22Rv1 (cell line): Measurements from ENCODE around the gene PDCD5.

Source experiments
- ZFX ChIP-seq: fragments of 450-650 bp; IDR thresholded peaks from 2 replicates; pipeline ENCODE4 v1.6.1; 2017; ENCODE audit warnings: antibody characterized with exemption, borderline replicate concordance
- TF ChIP-seq, protein P1 (sequence below): fragments of 450-650 bp; IDR thresholded peaks from 2 replicates; pipeline ENCODE4 v1.5.1; 2017; ENCODE audit warnings: mild to moderate bottlenecking

DNA sequence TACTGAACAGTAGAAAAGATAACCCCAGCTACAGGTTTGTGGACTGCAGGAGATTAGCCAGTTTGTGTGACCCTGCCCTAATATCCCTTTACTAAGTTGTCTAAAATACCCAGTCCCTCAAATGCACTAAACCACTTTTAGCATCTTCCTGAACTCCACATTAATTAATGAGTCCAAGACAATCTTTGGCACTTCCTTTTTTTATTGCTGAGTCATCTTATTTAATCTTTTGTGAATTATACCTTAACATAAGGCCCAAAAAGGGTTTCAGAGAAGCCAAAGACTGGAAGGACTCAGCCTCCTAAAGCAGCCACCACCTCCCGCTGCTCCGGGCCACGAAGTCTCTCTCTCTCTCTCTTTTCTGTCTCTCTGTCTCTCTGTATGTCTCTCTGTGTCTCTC is 48.8 kb upstream of the PDCD5 start:
- TF ChIP-seq, protein P1, sequence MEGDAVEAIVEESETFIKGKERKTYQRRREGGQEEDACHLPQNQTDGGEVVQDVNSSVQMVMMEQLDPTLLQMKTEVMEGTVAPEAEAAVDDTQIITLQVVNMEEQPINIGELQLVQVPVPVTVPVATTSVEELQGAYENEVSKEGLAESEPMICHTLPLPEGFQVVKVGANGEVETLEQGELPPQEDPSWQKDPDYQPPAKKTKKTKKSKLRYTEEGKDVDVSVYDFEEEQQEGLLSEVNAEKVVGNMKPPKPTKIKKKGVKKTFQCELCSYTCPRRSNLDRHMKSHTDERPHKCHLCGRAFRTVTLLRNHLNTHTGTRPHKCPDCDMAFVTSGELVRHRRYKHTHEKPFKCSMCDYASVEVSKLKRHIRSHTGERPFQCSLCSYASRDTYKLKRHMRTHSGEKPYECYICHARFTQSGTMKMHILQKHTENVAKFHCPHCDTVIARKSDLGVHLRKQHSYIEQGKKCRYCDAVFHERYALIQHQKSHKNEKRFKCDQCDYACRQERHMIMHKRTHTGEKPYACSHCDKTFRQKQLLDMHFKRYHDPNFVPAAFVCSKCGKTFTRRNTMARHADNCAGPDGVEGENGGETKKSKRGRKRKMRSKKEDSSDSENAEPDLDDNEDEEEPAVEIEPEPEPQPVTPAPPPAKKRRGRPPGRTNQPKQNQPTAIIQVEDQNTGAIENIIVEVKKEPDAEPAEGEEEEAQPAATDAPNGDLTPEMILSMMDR, result no peak
- no peak for TF ChIP-seq ZFX
